ENCODE measurements around the gene SVBP.

SVBP gene

DNA sequence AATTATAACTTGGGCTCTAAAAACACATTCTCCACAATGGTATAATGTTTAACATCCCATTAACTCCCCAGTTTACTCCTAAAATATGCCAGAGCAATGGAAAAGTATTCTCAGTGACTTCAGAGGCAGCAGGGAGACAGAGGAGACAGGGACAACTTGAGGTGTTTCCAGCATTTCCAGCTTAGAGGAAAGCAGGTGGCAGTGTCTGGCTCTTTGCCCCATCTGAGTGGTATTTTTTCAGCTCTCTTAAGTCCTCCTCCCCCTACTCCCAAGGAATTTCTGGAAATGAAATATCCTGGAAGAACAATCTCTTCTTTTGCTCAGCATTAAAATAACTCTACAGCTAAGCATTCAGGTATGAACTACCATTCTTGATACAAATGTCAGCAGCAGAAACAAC is 11.0 kb downstream of the SVBP start:
- DNase-seq (ENCODE audit: low read depth in 2 of 2): no peak

DNA sequence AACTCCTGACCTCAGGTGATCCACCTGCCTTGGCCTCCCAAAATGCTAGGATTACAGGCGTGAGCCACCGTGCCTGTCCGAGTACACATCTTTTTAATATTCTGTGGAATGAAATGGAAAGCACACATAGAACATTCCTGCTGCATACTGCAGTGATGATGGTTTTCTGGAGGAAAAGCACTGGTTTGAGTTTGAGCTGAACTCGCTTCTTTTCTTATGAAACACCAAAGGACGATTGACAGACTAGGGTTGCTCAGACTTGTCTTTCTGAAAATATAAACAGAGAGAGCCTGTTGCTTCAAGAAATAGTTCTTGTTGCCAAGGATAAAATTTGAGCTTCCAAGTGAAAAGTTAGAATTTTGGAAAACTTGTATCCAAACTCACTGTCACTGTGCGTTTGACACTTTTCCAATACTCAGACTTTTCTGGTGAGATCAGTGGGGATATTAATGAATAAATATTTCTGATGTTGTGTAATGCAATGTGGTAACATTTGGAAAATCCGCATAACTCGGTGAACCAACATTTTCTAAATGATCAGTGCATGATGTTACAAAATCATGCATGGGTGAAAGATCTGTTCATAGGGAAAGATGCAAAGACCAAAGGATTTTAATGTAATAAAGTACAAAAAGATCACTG is 15.2 kb downstream of the SVBP start:
- DNase-seq (ENCODE audit: low read depth in 2 of 2): no peak

GRCh38 chr1:42797979-42798378 is 19.2 kb downstream of the SVBP start:
- no peak for DNase-seq (ENCODE audit: low read depth in 2 of 2)

DNA sequence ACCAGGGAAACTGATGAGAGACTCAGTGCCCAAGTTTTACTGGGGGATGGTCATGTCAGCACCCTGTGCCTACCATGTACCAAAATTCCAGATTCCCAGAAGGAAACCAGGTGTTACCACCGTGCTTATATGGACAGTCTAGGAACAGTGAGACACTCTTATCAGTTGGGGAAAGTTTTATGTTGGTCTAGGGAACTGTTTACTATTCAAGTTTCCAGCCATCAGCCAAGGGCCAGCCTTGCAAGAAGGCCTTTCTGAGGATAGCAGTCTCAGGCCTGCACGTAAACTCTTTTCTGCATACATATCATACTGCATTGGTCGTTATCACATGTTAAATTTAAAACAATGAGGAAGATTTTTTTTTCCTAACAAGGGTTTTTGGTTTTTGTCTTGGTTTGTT is 19.8 kb downstream of the SVBP start:
- DNase-seq (ENCODE audit: low read depth in 2 of 2): no peak

DNA sequence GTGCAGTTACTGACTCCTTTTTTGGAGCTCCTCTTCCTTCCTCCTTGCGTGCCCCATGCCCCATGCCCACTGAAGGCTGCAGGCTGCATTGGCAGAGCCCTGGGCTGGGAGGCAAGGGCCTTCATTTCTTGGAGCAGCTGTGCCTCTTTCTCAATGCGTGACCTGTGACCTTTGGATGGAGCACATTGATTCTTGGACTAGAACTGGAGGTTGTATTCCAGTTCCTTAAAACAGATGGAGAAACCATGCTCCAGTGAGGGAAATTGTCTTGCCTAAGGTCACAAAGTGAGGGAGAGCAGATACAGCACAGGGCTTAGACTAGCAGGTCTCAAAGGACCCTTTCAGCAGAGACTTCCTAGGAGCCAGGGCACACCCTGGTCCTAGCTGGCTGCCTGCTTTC is 23.4 kb downstream of the SVBP start:
- no peak for DNase-seq (ENCODE audit: low read depth in 2 of 2)

DNA sequence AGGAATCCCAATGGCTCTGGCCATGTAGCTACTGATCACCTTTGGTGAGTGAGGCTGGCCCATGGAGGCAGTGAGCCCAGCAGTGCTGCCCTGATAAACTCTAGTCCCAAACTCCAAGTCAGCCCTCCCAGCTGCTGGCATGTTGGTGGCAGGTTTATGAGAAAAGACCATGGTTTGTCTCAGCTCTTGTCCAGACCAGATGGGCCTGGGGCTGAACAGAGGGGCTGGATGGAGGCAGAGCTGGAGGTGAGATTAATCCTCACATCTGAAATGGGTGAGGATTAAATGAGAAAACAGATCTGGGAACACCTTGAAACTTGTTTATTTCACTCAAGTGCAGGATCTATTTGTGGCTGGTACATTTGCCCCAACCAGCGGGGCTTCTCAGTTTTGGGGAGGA is 29.2 kb downstream of the SVBP start:
- no peak for DNase-seq (ENCODE audit: low read depth in 2 of 2)

DNA sequence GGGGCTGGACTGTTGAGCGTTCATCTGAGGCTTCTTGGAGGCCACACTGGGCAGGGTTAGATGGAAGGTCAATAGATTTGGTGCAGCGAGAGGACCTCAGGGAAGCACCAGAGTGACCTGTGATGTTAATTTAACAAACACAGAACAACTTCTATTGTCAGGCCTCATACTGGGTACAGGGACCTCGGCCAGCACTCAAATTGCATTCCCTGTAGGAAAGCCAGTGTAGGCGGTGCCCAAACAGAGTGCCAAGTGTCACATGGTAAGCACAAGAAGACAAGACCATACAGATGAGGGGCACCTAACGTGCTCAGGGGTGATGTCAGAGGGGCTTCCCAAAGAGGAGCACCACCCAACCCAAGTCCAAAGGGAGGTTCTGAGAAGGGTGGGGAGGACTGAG is 31.1 kb downstream of the SVBP start:
- DNase-seq (ENCODE audit: low read depth in 2 of 2): no peak

- DNase-seq (ENCODE audit: low read depth in 2 of 2): peak; percentile 8 to 29
Observed at GRCh38 chr1:42784946-42785693, 32.1 kb downstream of the SVBP start, which contains the start of gene TMEM269. Gene TMEM269, plus strand, starts transcription at chr1:42784991. Its CDS starts 4,903 bp downstream, at chr1:42789894.

- DNase-seq (ENCODE audit: low read depth in 2 of 2): no peak
Observed at GRCh38 chr1:42784547-42784945, 32.7 kb downstream of the SVBP start.

DNA sequence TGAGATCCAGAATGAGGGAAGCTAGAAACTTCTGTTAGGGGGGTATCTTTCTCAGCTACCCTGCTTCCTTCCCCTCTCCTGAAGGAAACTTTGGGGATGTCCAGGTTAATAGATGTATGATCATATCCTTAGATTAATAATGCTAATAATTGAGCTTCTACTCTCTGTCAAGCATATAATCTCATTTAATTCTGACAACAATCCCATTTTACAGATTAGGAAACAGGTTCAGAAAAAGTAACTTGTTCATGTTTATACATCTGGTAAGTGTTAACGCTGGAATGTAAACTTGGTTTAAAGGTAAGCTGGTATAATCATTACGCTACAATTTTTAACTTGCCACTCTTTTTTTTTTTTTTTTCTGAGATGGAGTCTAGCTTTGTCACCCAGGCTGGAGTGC is 34.1 kb downstream of the SVBP start:
- DNase-seq (ENCODE audit: low read depth in 2 of 2): no peak

DNA sequence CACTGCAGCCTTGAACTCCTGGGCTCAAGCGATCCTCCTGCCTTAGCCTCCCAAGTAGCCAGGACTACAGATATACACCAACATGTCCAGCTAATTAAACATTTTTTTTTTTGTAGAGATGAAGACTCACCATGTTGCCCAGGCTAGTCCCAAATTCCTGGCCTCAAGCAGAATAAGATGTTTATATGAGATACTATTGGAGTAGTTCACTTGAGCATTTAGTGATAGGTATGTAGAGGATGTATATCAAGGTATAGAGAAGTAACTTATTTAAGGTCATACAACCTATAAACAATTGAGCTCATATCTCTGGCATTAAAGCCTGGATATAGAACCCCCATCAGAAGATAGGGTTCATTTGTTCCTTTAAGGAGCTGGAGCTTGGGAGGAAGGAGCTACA is 37.0 kb downstream of the SVBP start:
- DNase-seq (ENCODE audit: low read depth in 2 of 2): no peak

GRCh38 chr1:42779725-42780124 is 37.5 kb downstream of the SVBP start:
- no peak for DNase-seq (ENCODE audit: low read depth in 2 of 2)

- DNase-seq (ENCODE audit: low read depth in 2 of 2): no peak
Observed at GRCh38 chr1:42777852-42778251, 39.3 kb downstream of the SVBP start.

DNA sequence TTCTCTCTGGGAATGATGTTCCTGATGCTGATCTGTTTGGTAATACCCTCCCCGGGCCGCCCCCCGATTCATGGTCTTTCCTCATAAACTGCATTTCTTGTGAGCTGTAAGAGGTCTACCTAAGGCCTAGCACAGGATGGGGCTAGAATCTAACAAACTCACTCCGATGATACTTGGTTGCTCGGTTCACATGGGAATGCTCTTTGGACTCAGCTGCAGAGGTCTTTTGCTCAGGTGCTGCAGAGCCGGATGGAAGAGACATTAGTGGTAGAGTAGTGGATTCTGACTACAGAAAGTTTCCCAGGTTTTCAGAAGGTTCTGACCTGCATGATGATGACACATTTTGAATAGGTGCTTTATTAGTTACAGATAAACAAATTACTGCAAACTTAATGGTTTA is 40.7 kb downstream of the SVBP start:
- no peak for DNase-seq (ENCODE audit: low read depth in 2 of 2)

DNA sequence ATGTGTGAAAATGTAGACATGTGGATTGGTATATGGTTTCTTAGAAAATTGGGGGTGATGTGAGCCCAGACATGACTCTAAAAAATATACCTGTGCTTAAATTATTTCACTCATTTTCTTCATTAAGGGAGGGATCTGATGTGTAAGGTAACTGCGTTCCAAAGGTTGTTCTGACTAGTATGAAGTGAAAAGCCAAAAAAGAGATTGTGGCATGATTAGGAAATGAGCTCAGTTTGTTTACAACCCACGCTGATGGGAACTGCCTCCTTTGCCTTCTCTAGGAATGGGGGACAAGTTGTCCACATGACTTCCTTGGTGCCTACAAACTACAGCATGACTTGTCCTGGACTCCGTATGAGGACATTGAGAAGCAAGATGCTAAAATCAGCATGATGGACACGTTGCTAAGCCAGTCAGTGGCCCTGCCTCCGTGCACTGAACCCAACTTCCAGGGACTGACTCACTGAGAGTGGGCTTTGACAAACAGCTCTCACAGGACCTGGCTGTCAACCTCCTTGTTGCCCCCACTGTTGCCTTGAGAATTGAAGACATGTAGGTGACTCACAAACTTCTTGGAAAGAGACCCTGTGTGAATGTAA is 42.2 kb downstream of the SVBP start:
- DNase-seq (ENCODE audit: low read depth in 2 of 2): no peak

DNA sequence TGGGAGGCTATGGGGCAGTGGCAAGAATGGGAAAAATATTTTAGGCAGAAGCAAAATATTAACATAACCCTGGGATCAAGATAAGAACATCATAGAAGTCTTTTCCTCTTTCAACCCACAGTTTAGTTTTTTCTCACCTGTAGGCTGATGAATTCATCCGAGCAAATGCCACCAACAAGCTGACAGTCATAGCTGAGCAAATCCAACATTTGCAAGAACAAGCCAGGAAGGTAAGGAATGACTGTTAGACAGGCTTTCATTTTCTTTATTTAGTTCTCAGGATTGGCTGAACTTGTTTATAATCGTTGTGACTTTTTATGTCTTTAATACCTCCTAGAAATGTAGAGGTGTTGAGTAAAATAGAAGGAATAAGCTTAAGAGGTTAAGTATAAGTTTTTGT is 43.8 kb downstream of the SVBP start:
- no peak for DNase-seq (ENCODE audit: low read depth in 2 of 2)

DNA sequence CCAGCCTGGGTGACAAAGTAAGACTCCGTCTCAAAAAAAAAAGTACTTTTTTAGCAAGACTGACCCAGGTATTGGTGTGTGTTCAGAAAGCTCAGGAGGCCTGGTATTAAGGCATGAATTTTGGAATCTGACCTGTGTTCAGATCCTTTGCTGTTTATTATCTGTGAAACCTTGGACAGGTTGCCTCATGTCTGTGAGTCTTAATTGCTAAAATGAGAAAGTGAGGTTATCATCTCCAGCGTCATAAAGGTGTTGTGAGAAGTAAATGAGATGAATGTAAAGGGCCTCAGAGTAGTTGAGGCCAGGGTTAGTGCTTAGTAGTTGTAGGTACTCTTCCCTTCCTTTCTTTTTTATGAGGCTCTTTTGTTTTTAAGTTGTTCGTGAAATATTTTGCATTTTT is 47.4 kb downstream of the SVBP start:
- no peak for DNase-seq (ENCODE audit: low read depth in 2 of 2)

GRCh38 chr1:42768172-42768571 is 49.0 kb downstream of the SVBP start:
- DNase-seq (ENCODE audit: low read depth in 2 of 2): no peak

GRCh38 chr1:42767510-42768000 is 49.6 kb downstream of the SVBP start:
- no peak for DNase-seq (ENCODE audit: low read depth in 2 of 2)

- peak; percentile 99 to 100 for DNase-seq (ENCODE audit: low read depth in 2 of 2)
Observed at GRCh38 chr1:42766741-42767509, 50.3 kb downstream of the SVBP start, which contains the start of the genes C1orf50 and P3H1. Gene C1orf50, plus strand, starts transcription at chr1:42767249. Its CDS starts 63 bp downstream, at chr1:42767312. Gene P3H1, minus strand, starts transcription at chr1:42767028. Its CDS starts 57 bp downstream, at chr1:42766971.

- peak; percentile 21 to 47 for DNase-seq (ENCODE audit: low read depth in 2 of 2)
Observed at GRCh38 chr1:42765832-42766740, 51.1 kb downstream of the SVBP start.

Data from stimulated activated CD8-positive, alpha-beta memory T cell treated with anti-CD3 and anti-CD28 coated beads, Interleukin-7, amount 100 ng/mL, for 4 hours (primary cell).